DOHH2 (cell line): ENCODE results near the gene JARID2.

Experiments
- H3F3A ChIP-seq: fragments of 200-600 bp; sonication (generic), shearing (Covaris generic); 2 replicates; pipeline ENCODE4 v1.6.0; 2016; ENCODE audit warnings: antibody characterized with exemption, mild to moderate bottlenecking; ENCODE audit not compliant: control insufficient read depth, insufficient read depth
- H3K27ac ChIP-seq: fragments of 200-600 bp; sonication (generic); 2 replicates; pipeline ENCODE4 v1.5.1; 2014; ENCODE audit warnings: low read depth, mild to moderate bottlenecking, low read length, moderate library complexity
- H3K27me3 ChIP-seq: fragments of 200-600 bp; sonication (generic); 2 replicates; pipeline ENCODE4 v1.6.1; 2014; ENCODE audit warnings: mild to moderate bottlenecking, low read length, mixed read lengths; ENCODE audit not compliant: control insufficient read depth
- H3K36me3 ChIP-seq: fragments of 200-600 bp; sonication (generic); 2 replicates; pipeline ENCODE4 v1.6.1; 2014; ENCODE audit warnings: mild to moderate bottlenecking, low read length, moderate library complexity, mixed read lengths; ENCODE audit not compliant: control insufficient read depth
- H3K4me1 ChIP-seq: fragments of 200-600 bp; sonication (generic); 2 replicates; pipeline ENCODE4 v1.6.1; 2014; ENCODE audit warnings: mild to moderate bottlenecking, low read length, mixed read lengths; ENCODE audit not compliant: control insufficient read depth
- H3K4me2 ChIP-seq: fragments of 200-600 bp; sonication (generic); 2 replicates; pipeline ENCODE4 v1.6.0; 2014; ENCODE audit warnings: mild to moderate bottlenecking, low read length, moderate library complexity
- H3K4me3 ChIP-seq: fragments of 200-600 bp; sonication (generic); 2 replicates; pipeline ENCODE4 v1.5.1; 2014; ENCODE audit warnings: mild to moderate bottlenecking, low read length, mixed read lengths
- H3K79me2 ChIP-seq: fragments of 200-600 bp; sonication (generic); 2 replicates; pipeline ENCODE4 v1.6.1; 2014; ENCODE audit warnings: mild to moderate bottlenecking, low read length, mixed read lengths; ENCODE audit not compliant: control insufficient read depth
- H3K9me2 ChIP-seq: fragments of 200-600 bp; sonication (generic); replicated peaks from 2 replicates; pipeline ENCODE4 v1.6.1; 2014; ENCODE audit warnings: mild to moderate bottlenecking, low read length, mixed read lengths; ENCODE audit not compliant: control insufficient read depth
- H3K9me3 ChIP-seq: fragments of 200-600 bp; sonication (generic); 2 replicates; pipeline ENCODE4 v1.6.1; 2014; ENCODE audit warnings: antibody characterized with exemption, low read length, mixed read lengths; ENCODE audit not compliant: control insufficient read depth, insufficient read depth
- H4K20me1 ChIP-seq: fragments of 200-600 bp; sonication (generic); 2 replicates; pipeline ENCODE4 v1.6.0; 2014; ENCODE audit warnings: low read depth, mild to moderate bottlenecking, antibody characterized with exemption, low read length, moderate library complexity; ENCODE audit not compliant: control insufficient read depth, insufficient read depth
- EZH2phosphoT487 ChIP-seq: fragments of 200-600 bp; sonication (generic); IDR thresholded peaks from 2 replicates; pipeline ENCODE4 v1.6.1; 2017; ENCODE audit warnings: borderline replicate concordance, mild to moderate bottlenecking, antibody characterized with exemption, low read length, moderate library complexity, mixed read lengths
- TF ChIP-seq, protein P1 (sequence below): fragments of 200-600 bp; sonication (generic); IDR thresholded peaks from one replicate; pipeline ENCODE4 v1.5.1; 2014; ENCODE audit warnings: antibody characterized with exemption, mild to moderate bottlenecking, low read depth, low read length; ENCODE audit not compliant: poor library complexity, severe bottlenecking

Gene JARID2

DNA sequence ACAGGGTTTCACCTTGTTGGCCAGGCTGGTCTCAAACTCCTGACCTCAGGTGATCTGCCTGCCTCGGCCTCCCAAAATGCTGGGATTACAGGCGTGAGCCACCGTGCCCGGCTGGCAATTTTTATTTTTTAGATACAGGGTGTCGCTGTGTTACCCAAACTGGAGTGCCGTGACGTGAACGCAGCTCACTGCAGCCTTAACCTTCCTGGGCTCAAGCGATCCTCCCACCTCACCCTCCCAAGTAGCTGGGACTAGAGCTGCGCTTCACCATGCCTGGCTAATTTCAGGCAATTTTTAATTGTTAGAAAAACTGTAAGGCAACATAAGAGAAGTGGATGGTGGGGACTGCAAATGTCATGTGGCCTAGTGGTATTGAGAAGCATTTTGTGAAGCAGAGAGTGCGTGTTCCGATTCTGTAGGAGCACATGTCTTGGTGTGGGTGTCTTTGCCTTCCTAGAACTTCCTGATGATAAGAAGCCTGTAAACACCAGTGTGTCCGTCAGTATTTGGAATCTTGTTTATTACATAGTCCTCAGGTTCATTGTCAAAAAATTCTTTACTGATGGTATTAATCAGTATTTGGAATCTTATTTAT, 18.0 kb downstream of the JARID2 start:
- Histone ChIP-seq H3K79me2 (peaks cover 71% of the 10 kb centered on the region), H3K9me3 (no peaks in the 10 kb centered on the region), H3K4me2 (no peak overlapping the region), H3K27me3 (no peaks in the 10 kb centered on the region), H3K36me3 (no peaks in the 10 kb centered on the region), H3K4me3 (no peak overlapping the region), H3K27ac (no peak overlapping the region), H4K20me1 (peaks cover 33% of the 10 kb centered on the region; the same call in 1 of the 2 replicates), H3K9me2 (no peaks in the 10 kb centered on the region), H3K4me1 (peaks cover 53% of the 10 kb centered on the region), H3F3A (no peaks in the 10 kb centered on the region)
- no peak for TF ChIP-seq EZH2phosphoT487
- TF ChIP-seq, protein P1, sequence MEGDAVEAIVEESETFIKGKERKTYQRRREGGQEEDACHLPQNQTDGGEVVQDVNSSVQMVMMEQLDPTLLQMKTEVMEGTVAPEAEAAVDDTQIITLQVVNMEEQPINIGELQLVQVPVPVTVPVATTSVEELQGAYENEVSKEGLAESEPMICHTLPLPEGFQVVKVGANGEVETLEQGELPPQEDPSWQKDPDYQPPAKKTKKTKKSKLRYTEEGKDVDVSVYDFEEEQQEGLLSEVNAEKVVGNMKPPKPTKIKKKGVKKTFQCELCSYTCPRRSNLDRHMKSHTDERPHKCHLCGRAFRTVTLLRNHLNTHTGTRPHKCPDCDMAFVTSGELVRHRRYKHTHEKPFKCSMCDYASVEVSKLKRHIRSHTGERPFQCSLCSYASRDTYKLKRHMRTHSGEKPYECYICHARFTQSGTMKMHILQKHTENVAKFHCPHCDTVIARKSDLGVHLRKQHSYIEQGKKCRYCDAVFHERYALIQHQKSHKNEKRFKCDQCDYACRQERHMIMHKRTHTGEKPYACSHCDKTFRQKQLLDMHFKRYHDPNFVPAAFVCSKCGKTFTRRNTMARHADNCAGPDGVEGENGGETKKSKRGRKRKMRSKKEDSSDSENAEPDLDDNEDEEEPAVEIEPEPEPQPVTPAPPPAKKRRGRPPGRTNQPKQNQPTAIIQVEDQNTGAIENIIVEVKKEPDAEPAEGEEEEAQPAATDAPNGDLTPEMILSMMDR: no peak

DNA sequence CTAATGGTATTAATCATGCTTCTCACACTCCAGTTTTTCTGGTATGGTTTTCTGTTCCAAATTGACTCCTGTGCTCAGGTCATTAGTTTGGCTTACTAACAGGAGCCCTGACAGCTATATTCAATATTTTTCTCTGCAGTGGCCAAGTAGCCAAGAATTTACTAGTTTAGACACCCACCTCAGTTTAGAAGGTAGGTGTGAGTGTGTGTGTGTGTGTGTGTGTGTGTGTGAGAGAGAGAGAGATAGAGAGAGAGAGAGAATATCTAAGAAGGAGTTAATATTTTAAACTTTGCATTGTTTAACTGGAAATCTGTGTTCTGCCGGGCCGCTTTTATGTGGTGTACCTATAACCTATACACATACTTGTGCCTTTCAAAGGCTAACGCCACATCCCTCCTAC, 18.5 kb downstream of the JARID2 start:
- no peaks in the 10 kb centered on the region for H3K27me3 ChIP-seq
- peaks cover 55% of the 10 kb centered on the region for H3K4me1 ChIP-seq
- peaks cover 69% of the 10 kb centered on the region for H3K79me2 ChIP-seq
- peaks cover 28% of the 10 kb centered on the region; the same call in 1 of the 2 replicates for H4K20me1 ChIP-seq
- H3K36me3 ChIP-seq: no peaks in the 10 kb centered on the region
- H3F3A ChIP-seq: no peaks in the 10 kb centered on the region
- no peak overlapping the region for H3K4me2 ChIP-seq
- H3K27ac ChIP-seq: no peak overlapping the region
- no peak overlapping the region for H3K4me3 ChIP-seq
- no peaks in the 10 kb centered on the region for H3K9me3 ChIP-seq
- H3K9me2 ChIP-seq: no peaks in the 10 kb centered on the region
- no peak for TF ChIP-seq EZH2phosphoT487
- TF ChIP-seq, protein P1: no peak

DNA sequence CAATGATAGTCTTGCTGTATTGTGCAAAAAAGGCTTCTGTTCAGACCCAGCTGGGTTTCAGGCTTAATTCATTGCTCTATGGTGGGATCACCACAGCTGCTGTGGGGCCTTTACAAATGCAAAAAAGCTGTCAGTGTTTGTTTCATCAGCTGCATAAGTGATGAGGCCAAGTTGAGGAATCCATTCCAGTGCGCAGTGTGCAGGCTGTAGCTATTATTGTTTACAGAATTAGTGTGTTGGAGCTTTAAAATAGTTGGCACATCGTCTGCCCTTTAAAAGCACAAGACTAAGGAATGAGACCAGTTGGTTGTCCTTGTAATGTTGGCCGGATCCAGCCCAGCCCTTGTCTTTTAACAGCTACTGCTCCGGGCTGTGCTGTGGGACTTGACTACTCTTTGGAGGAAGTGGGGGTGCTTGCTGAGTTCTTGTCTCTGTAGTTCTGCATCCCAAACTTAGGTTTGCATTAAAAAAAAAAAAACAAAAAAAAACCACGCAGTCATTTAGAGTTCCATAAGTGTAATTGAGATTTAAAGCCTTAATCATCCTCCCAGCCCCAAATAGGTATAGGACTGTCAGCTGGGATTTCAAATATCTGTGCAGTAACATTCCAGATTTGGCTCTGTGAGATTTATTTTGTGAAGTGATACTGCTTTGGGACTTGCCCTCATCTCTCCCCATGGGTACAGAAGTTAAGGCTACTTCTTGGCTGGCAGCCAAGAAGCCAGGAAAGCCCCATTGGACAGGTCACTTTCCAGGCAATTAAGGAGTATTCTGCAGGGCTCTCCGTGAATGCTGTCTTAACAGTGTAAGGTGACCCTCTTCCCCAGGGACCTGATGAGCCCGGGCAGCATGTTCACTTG, 19.3 kb downstream of the JARID2 start:
- Histone ChIP-seq H3K4me3 (0 out of 2 replicates have a peak overlapping the region, but pooled peaks have one; percentile 50), H3K36me3 (no peaks in the 10 kb centered on the region), H3K4me1 (peaks cover 60% of the 10 kb centered on the region), H3F3A (no peaks in the 10 kb centered on the region), H3K9me3 (no peaks in the 10 kb centered on the region), H3K27ac (no peak overlapping the region), H3K79me2 (peaks cover 75% of the 10 kb centered on the region), H3K27me3 (no peaks in the 10 kb centered on the region), H3K4me2 (peak overlapping the region; percentile 63), H3K9me2 (no peaks in the 10 kb centered on the region), H4K20me1 (peaks cover 23% of the 10 kb centered on the region; the same call in 1 of the 2 replicates)
- no peak for TF ChIP-seq EZH2phosphoT487
- TF ChIP-seq, protein P1: no peak
